Non-pigmented ciliary epithelial cell (primary cell): ENCODE measurements around the gene LRMDA.

Experiments
- DNase-seq: peaks from one replicate; pipeline ENCODE4 v3.0.0-alpha.2; 2010; ENCODE audit warnings: low read depth

LRMDA gene

DNA sequence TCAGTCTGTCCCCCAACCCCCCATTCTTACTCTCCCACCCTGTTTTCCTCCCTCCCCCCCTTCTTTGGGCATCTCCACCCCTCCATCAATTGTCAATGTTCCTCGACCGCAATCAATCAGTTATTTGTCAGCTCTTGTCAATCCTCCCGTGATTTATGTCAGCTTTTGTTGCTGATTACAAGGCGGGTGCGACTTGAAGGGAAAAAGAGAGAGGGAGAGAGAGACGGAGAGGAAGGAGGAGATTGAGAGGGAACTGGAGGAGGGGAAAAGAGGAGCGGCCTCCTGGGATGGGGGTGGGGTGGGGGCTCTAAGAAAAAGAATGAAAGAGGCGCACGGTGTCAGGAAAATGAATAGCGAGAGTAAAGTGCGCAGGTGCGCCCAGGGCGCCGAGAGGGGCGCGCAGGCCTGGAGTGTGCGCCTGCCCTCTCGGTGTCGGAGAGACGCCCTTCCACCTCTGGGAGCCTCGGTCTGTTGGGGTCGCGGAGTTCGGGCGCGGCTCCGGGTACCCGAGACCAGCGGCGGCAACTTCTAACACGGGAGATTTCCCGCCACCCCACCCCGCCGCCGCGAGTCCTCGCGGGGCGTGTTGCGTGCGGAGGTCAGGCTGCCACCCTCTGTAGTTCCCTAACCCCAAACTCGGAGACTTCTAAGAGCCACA, 28.8 kb upstream of the LRMDA start:
- DNase-seq, result no peak

DNA sequence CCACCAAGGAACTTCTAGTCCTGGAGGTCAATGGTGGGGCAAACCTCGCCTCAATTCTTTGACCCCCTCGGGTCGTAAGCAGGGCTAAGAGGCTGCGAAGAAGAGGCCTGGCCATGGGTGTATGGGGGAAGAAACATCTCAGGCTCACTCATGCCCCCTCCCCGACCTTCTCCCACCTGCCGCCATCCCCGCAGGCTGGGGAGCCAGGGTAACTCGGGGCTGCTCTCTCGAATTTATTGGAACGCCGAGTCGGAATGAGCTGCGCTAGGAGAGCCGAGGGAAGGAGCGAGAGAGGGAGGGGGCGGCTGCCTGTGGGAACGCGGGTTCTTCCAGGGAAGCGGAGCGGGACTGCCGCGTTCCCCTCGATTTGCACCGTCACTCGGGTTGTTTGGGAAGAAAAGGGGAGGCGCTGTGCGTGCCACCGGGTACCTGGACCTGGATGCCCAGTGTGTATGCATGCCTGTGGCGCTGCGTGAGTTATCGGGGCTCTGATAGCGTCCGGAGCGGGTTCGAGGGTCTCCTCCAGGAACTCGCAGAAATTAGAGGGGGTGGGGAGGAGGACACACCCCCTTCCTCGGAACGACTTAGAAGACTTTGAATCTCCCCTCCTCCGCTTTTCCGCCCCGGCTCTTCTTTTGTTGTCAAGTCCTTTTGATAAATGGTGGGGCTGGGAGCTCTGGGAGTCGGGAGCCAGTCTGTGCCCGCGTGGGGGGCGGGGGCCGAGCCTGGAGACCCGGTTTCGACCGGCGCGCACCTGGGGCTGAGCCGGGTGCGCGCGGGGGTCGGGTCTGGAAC, 28.1 kb upstream of the LRMDA start:
- no peak for DNase-seq

DNA sequence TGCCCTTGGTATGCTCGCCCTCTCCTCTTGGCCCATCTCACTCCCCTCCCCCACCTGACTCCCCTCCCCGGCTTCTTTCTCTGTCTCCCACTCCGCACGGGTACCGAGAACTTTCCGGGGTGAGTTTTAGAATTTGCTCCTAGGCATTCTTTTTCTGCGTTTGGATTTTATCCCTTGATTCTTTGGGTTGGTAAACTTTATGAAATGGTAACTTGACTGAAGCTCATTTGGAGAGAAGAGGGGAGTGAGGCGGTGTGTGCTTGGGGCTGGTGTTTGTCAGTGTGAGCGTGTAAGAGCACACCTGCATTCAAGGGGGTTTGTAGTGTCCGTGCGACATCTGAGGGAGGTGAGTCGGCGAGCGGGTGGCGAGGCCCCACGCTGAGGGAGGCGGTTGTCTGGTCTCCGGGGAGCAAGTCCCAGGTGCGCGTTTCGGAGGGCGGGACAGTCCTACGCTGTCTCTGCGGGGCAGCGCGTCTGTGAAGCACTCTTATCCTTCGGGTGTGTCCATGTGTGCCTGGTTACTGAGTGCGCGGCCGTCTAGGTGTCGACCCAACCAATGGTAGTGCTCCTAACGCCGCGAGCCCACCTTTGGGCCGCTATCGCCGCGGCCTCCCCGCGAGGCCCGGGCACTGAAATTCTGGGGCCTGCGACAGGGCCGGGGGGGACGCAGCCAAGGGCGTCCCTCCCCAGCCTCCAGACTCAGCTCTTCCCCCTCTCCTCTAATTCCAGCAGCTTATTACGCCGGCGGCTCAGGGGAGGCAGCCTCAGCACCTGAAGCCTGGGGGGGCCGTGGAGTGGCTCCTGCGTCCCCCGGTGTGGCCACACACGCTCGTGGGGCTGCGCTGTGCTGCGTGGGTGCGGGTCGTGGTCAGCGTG, 27.2 kb upstream of the LRMDA start:
- no peak for DNase-seq

DNA sequence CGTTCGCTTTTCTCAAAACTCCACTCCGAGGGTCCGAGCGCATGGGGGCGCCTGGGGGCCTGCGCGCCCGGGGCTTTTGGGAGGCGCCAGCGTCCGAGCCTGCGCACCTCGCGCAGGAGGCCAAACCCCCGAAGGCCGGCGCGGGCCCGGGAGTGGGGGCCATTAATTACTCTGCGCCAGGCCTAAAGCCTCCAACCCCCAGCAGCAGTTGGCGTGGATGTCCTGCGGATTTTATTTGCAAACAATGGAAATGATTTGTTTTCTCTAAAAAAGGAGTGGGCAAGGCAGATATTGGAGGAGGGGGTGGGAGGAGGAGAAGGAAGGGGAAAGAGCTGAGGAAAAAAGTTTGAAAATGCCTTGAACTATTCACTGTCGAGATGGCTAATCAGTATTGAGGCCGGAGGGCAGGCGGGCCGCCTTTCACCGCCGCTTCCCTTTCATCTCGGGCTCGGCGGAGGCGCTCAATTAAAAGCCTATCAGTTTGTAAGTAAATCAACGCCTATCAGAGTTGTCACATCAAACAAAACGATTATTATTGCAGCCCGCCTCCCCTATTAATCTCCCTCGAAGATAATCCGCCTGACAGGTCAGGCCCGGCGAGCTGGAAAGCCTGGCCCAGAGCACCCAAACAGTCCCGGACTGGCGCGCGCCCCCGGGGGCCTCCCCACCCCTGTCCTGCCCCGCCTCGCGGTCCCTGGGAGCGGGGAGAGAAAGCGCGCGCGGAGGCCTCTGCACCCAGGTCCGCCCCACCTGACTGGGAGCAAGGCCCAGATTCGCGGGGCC, 26.4 kb upstream of the LRMDA start:
- no peak for DNase-seq

- DNase-seq, result no peak
Observed at GRCh38 chr10:75405598-75406461, 25.6 kb upstream of the LRMDA start.

- DNase-seq, result no peak
Observed at GRCh38 chr10:75406462-75407223, 24.8 kb upstream of the LRMDA start.

- no peak for DNase-seq
Observed at GRCh38 chr10:75407224-75407712, 24.2 kb upstream of the LRMDA start.

DNA sequence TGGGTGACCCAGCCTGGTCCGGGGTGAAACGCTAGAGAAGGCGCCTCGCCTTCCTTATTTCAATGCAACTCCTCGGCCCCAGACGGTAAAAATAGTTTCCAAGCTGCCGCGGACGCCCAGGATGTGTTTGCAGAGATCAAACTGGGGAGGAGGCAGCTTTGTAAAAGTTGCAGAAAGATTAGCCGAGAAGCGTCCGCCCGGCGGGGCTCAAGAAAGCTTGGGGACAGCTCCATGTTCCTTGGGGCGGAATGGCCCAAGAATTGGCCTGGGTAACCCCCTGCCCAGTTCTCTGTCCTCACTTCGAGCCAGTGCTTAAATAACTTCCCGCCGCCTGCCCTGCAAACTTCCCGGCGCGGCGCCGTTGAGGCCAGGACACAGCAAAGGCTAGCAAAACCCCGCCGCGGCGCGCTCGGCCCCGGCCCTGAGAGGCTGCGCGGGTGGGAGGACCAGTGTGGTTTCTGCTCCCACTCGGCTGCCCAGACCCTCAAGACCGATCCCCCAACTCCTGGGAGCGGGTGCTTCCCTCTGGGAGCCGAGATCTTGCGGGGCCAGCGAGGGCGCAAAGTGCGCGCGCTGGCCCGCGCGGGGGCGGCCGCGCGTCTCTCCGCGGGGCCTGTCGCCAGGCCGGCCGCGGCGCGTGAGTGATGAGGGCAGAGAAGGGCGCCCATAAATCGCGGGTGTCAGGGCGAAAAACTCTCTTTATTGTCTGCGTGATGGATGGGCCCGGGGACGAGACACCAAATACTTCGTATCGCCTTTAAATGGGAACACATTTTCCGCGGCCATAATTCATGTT, 23.5 kb upstream of the LRMDA start:
- DNase-seq, result no peak

GRCh38 chr10:75408509-75408875, 22.9 kb upstream of the LRMDA start:
- DNase-seq, result no peak

GRCh38 chr10:75408911-75409885, 22.2 kb upstream of the LRMDA start:
- DNase-seq, result no peak

GRCh38 chr10:75410132-75411005, 21.1 kb upstream of the LRMDA start:
- no peak for DNase-seq

DNA sequence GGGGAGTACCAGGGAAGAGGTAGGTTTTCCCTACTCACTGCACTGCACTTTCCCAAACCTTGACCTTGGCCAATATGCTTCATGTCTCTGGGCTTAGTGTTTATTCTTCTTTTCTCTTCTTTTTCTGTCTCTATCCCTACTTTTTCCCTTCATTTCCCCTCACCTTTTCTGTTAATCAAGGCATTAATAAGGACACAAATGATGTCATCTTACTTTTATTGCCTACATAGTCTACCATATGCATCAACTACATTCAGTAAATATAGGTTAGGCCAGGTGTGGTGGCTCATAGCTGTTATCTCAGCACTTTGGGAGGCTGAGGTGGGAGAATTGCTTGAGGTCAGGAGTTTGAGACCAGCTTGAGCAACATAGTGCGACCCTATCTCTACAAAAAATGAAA, 16.9 kb upstream of the LRMDA start:
- DNase-seq, result no peak

DNA sequence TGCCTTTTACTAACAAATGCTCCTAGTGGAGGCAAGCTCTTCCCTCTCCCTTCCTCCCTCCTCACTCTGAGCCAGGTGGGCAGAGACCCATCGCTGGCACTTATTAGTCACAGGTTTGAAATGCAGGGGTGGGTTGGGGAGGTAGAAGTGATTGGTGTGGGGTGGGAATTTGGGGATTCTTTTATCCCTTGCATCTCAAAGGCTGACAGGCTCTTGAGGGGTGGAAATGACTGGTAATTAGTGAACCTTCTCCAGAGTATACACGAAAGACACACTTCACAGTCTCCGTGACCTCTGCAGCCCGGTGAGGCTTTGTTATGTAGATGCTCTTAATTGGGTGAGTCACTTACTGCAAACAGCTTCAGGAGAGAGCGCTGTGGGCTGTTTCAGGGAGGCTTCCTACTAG, 13.9 kb upstream of the LRMDA start:
- no peak for DNase-seq

GRCh38 chr10:75418293-75418692, 13.1 kb upstream of the LRMDA start:
- DNase-seq, result no peak

DNA sequence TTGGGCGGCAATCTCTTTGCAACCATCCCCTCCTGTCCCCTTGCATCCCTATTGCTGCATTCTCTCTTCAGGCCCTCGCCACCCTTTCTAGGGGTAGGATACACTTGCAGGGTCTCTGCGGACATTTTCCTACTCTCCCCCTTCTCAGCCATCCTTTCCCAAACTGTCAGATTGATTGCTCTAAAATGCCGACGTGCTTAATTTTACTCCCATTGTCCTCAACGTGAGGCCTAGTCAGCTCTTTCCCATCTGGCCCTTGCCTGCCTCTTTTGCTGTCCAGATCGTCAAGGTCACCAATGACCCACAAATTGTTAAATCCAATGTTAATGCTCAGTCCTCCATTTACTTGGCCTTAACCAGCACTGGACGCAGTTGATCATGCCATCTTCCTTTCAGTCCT, 12.7 kb upstream of the LRMDA start:
- DNase-seq, result no peak

DNA sequence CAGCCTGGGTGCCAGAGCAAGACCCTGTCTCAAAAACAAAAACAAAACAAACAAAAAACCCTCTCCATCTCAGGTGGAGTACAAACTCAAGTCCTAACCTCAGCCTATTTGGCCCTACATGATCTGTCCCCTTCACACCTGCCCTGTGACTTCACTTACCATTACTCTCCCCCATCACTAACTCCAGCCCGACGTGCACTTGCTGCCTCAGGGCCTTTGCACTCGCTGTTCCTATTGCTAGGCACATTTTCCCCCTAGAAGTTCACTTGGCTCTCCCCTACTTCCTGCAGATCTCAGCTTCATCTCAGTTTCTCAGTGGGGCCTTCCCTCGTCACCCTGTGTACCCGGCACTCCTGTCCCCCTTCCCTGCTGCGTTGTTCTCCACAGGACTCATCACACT, 8.5 kb upstream of the LRMDA start:
- no peak for DNase-seq

- no peak for DNase-seq
Observed at GRCh38 chr10:75424571-75424970, 6.9 kb upstream of the LRMDA start.
